GM12892 (cell line): Measurements from ENCODE around the gene ZNRF1.

Source experiments
- POLR2AphosphoS5 ChIP-seq: IDR thresholded peaks from 2 replicates; pipeline ENCODE4 v1.6.1; 2011; ENCODE audit warnings: low read depth, low read length, control low read depth
- TAF1 ChIP-seq: IDR thresholded peaks from 2 replicates; pipeline ENCODE4 v1.6.1; 2011; ENCODE audit warnings: low read depth, mild to moderate bottlenecking, control low read depth, low read length, borderline replicate concordance

DNA sequence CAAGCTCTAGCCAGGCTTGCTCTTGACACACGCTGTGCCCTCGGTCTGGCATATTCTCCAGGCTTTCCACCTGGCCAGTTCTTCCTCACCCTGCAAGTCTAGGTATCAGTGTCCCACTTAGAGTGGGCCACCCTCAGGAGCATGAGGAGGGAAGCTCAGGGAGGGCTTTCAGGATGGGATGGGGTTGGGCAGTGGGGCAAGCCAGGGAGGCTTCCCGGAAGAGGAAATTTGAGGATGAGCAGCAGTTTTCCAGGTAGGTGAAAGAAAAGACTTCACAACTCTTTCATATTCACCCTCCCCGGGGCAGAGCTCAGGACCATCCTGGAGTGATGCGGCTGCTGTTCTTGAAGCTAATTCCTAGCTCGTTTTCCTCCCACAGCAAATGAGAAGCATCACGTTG, 132.3 kb downstream of the ZNRF1 start:
- TF ChIP-seq TAF1 (no peak), POLR2AphosphoS5 (no peak)
